Lung (tissue), 12 donors: Measurements from ENCODE around the gene SVBP. TPM values are rescaled to one million over a fixed set of nuclear protein-coding genes. Genes with fewer than 3 reads are reported as not detected.

Source experiments
- ATAC-seq: fragments of 200-7000 bp; cut with Tn5 transposase; one replicate; pipeline ENCODE4 v1.9.1; 2020; ENCODE audit warnings: moderate number of reproducible peaks; ENCODE audit not compliant: insufficient read depth, low FRiP score
- DNase-seq, 3 donors: peaks; one replicate each; pipeline ENCODE4 v3.0.0-alpha.2; 2013 to 2017
- H3K27ac ChIP-seq, 2 donors: one replicate each; pipeline ENCODE4 v1.5.1; 2013; ENCODE audit warnings: mild to moderate bottlenecking in 2 of 2, moderate library complexity in 2 of 2, control low read depth in 1 of 2, inconsistent platforms in 1 of 2, low read depth in 1 of 2, low read length in 1 of 2
- H3K27me3 ChIP-seq, 3 donors: one replicate each; pipeline ENCODE4 v1.5.1; 2013; ENCODE audit warnings: low read length in 2 of 3; ENCODE audit not compliant: control insufficient read depth in 3 of 3, insufficient read depth in 3 of 3
- H3K36me3 ChIP-seq, 4 donors: one replicate each; pipeline ENCODE4 v1.5.1; 2013; ENCODE audit warnings: low read length in 4 of 4, mild to moderate bottlenecking in 1 of 4, moderate library complexity in 1 of 4; ENCODE audit not compliant: control insufficient read depth in 4 of 4, insufficient read depth in 4 of 4
- H3K4me1 ChIP-seq, 5 donors: one replicate each; pipeline ENCODE4 v1.5.1; 2013; ENCODE audit warnings: low read length in 5 of 5, mild to moderate bottlenecking in 2 of 5, moderate library complexity in 1 of 5; ENCODE audit not compliant: control insufficient read depth in 5 of 5, insufficient read depth in 5 of 5
- H3K4me3 ChIP-seq: one replicate; pipeline ENCODE4 v1.5.1; 2013; ENCODE audit warnings: mild to moderate bottlenecking, control low read depth, moderate library complexity
- H3K9ac ChIP-seq, 2 donors: one replicate each; pipeline ENCODE4 v1.5.1; 2013; ENCODE audit warnings: low read length in 2 of 2, control low read depth in 1 of 2; ENCODE audit not compliant: insufficient read depth in 1 of 2
- H3K9me3 ChIP-seq, 4 donors: one replicate each; pipeline ENCODE4 v1.5.1; 2013; ENCODE audit warnings: low read length in 3 of 4, mild to moderate bottlenecking in 1 of 4, moderate library complexity in 1 of 4; ENCODE audit not compliant: control insufficient read depth in 4 of 4, insufficient read depth in 3 of 4
- CTCF ChIP-seq: IDR thresholded peaks from 2 replicates; pipeline ENCODE4 v1.5.1; 2012; ENCODE audit warnings: mild to moderate bottlenecking; ENCODE audit errors: control extremely low read depth, extremely low read depth
- WGBS, 2 donors: extraction: QIAGEN DNeasy Blood & Tissue Kit; methylation state at CpG; one replicate each; pipeline ENCODE4 v1.1.7; 2013; 5-methylcytosine and 5-hydroxymethylcytosine counted together
- polyA plus RNA-seq, 2 donors: library from polyadenylated mRNA; stranded (reverse); fragments of 200-250 nt; gene quantifications; one replicate each; pipeline ENCODE4 v1.2.1, GENCODE V29; 2013
- total RNA-seq, 2 donors: library from RNA; depleted of rRNA in 1 of 2; stranded (reverse); fragments of >200 nt in 1 of 2; gene quantifications; one replicate each; pipeline ENCODE4 v1.2.1, GENCODE V29; 2014 to 2021
- donor health status: control.
- donor health status: control.
- donor health status: Bipolar disorder and iron deficiency.
- donor health status: healthy.
- donor health status: DM: yes; HTN: yes; CAD: no.

SVBP gene
- total and polyA plus RNA-seq, 4 donors = 12.5 to 35.3 (median 26.0) TPM

GRCh38 chr1:42830631-42831030, 13.4 kb upstream of the SVBP start:
- Histone ChIP-seq H3K4me3 (no peak overlapping the region), H3K4me1 (no peaks in the 10 kb centered on the region), H3K9ac (no peak overlapping the region), H3K36me3 (peaks cover 0 to 9% (median 2%) of the 10 kb centered on the region in 4 donors), H3K27ac (no peak overlapping the region), H3K27me3 (no peaks in the 10 kb centered on the region), H3K9me3 (no peaks in the 10 kb centered on the region)
- ATAC-seq (no peak), DNase-seq (no peak)
- WGBS, 2 donors = 91 to 93% methylated on average over 17 of the region's 17 CpGs
- TF ChIP-seq CTCF = no peak

DNA sequence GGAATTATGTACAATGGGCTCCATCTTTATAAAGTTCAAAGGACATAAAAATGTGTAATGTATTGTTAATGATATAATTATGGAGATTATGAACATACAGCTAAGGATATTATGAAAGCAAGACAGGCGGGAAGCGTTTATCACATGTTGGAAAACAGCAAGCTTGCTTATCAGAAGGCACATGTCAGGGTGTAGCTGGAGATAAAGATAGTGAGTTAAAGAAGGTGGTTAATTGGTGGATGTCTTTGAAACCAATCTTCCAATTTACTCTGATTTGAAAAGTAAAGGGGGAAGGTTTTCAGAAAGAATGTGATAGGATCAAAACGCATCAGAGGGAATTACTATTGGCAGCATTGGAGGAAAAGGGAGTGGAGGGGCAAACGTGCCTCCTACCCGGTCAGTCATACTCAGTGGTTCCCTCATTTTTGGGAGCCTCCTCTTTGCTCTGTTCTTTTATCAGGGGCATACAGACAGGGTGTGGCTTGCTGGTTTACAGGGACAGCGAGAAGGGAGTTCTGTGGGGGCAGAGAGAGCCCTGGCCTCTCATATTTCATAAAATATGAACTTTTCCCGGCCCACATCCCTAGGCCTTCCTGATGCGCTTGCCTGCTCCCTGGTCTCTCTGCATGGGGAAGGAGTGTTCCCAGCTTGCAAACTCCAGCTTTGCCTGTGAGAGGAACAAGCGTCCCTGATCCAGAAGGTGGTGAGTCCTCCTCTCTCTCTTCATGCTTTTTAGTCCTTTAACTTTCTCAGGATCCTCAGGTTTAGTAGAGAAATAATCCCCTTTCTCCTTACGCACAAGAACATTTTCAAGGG, 8.0 kb upstream of the SVBP start:
- DNase-seq (peak in 2 of 3 donors; percentile 20 to 21), ATAC-seq (no peak)
- Histone ChIP-seq H3K4me1 (peaks cover 0 to 6% (median 2%) of the 10 kb centered on the region in 5 donors), H3K9ac (no peak overlapping the region), H3K9me3 (no peaks in the 10 kb centered on the region), H3K36me3 (peaks cover 0 to 6% (median 2%) of the 10 kb centered on the region in 4 donors), H3K4me3 (no peak overlapping the region), H3K27ac (no peak overlapping the region), H3K27me3 (no peaks in the 10 kb centered on the region)
- no peak for TF ChIP-seq CTCF
- 85 to 92% methylated on average over 10 of the region's 10 CpGs for WGBS, 2 donors

DNA sequence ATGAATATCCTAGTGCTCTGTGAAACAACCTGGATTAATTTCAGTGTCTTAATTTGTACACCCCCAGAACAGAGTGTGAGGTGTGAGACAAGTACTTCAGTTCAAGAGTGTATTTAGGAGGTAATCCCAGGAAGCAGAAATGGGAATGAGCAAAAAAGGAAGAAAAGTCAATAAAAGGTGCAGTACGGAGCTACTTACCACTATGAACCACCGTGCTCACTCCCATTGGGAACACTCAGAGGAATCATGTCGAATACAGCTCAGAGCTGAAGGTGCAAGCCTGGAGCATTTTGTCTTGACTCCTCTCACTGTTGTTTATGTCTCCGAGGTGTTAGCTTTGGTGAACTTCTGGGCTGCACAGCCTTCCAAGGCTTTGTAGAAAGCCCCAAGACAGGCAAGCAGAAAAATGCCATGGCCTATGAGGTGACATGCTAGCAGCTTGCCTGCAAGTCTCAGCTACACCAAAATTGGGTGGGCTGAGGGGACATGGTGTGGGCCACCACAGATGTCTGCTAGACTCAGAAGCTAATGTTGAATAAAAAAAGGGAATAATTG, 7.4 kb upstream of the SVBP start:
- H3K4me1 ChIP-seq = peaks cover 0 to 6% (median 2%) of the 10 kb centered on the region in 5 donors
- ATAC-seq = no peak
- no peak for DNase-seq
- H3K9me3 ChIP-seq = no peaks in the 10 kb centered on the region
- H3K4me3 ChIP-seq = no peak overlapping the region
- no peak for TF ChIP-seq CTCF
- no peak overlapping the region for H3K9ac ChIP-seq
- H3K36me3 ChIP-seq = peaks cover 0 to 4% (median 0%) of the 10 kb centered on the region in 4 donors
- 91 to 96% methylated on average over 4 of the region's 4 CpGs for WGBS, 2 donors
- no peak overlapping the region for H3K27ac ChIP-seq
- no peaks in the 10 kb centered on the region for H3K27me3 ChIP-seq
